Measurements from ENCODE around the gene LMOD3. TPM values are rescaled to one million over a fixed set of nuclear protein-coding genes. Genes with fewer than 3 reads are reported as not detected.

Gene LMOD3
- total and polyA plus RNA-seq, 2 of the 8 experiments (the other 6 are each of a cell fraction or from before 2014, with no cell fraction given): not detected

DNA sequence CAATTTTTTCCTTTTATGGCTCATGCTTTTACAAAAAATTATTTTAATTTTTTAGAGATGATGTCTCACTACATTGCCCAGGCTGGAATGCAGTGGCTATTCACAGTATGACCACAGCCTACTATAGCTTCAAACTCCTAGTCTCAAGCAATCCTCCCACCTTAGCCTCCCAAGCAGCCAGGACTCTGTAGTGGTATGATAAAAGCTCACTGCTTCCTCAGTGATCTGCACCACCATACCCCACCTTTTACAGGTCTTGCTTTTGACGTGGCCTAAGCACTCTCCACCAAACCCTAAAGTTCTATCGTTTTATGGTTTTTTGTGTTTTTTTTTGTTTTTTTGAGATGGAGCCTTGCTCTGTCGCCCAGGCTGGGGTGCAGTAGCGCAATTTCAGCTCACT lies 56.3 kb downstream of the LMOD3 start:
- Histone ChIP-seq H2BK20ac (ENCODE audit: low read length) (no peak overlapping the region), H4K8ac (ENCODE audit: extremely low read depth, insufficient read depth, low read length) (no peak overlapping the region), H3K27ac (ENCODE audit: low read depth, low read length) (no peak overlapping the region), H3K4me3 (ENCODE audit: extremely low read depth in 1 of 4, insufficient read depth in 2 of 4, low read depth in 3 of 4, low read length in 4 of 4) (no peak overlapping the region), H3K4ac (replicated peaks; ENCODE audit: insufficient read length, low read depth, low read length) (no peak overlapping the region), H3K18ac (ENCODE audit: extremely low read depth, low read length) (no peak overlapping the region), H2AK5ac (ENCODE audit: low read depth, low read length) (no peak overlapping the region), H3K23ac (ENCODE audit: insufficient read length) (no peak overlapping the region), H3K79me1 (ENCODE audit: low read depth, low read length) (no peaks in the 10 kb centered on the region), H3K23me2 (ENCODE audit: low read depth, low read length) (no peaks in the 10 kb centered on the region), H2BK5ac (ENCODE audit: low read depth, low read length) (no peak overlapping the region), H2BK120ac (replicated peaks; ENCODE audit: low read depth, low read length) (no peak overlapping the region), H3K9ac (replicated peaks in 1 of 4; ENCODE audit: extremely low read depth in 1 of 4, low read depth in 3 of 4, low read length in 3 of 4) (no peak overlapping the region), H4K5ac (ENCODE audit: insufficient read length, low read depth, low read length) (no peak overlapping the region), H3K9me3 (ENCODE audit: insufficient read depth in 2 of 2, low read depth in 1 of 2, low read length in 1 of 2) (no peaks in the 10 kb centered on the region), H3K4me2 (ENCODE audit: insufficient read depth in 1 of 2, low read depth in 2 of 2, low read length in 2 of 2) (no peak overlapping the region), H4K91ac (replicated peaks; ENCODE audit: insufficient read length, low read length) (no peak overlapping the region), H4K20me1 (replicated peaks in 1 of 2; ENCODE audit: control insufficient read depth in 1 of 2, insufficient read depth in 2 of 2, low read length in 2 of 2) (no peaks in the 10 kb centered on the region), H3K27me3 (replicated peaks in 1 of 4; ENCODE audit: control insufficient read depth in 3 of 4, extremely low read depth in 1 of 4, insufficient read depth in 3 of 4, low read length in 3 of 4) (no peaks in the 10 kb centered on the region), H2AFZ (ENCODE audit: low read length) (no peak overlapping the region), H3K36me3 (ENCODE audit: control insufficient read depth in 2 of 4, insufficient read depth in 4 of 4, low read length in 3 of 4) (peaks cover 4 to 28% (median 15%) of the 10 kb centered on the region in 4 experiments; a peak in 7 of 8 replicates), H3K56ac (replicated peaks; ENCODE audit: insufficient read length, low read depth, low read length) (no peak overlapping the region), H2BK15ac (ENCODE audit: low read length) (no peak overlapping the region), H2BK12ac (ENCODE audit: low read depth, low read length) (no peak overlapping the region), H3K4me1 (replicated peaks in 1 of 4; ENCODE audit: control insufficient read depth in 3 of 4, insufficient read depth in 4 of 4, low read length in 3 of 4) (no peaks in the 10 kb centered on the region), H3K79me2 (ENCODE audit: control insufficient read depth in 1 of 2, insufficient read depth in 2 of 2, low read length in 2 of 2) (no peaks in the 10 kb centered on the region), H3K14ac (ENCODE audit: insufficient read length) (no peak overlapping the region)
- FAIRE-seq (no peak), DNase-seq (ENCODE audit: low read depth in 1 of 2, low spot score in 2 of 2) (no peak)
- 55% methylated on average over 4 of the region's 4 CpGs; no CpG with 5 or more reads in 1 of the 2 experiments for WGBS, 2 experiments (ENCODE audit: extremely low coverage in 1 of 2, insufficient coverage in 1 of 2, insufficient read length in 1 of 2, insufficient replicate concordance in 2 of 2, low coverage in 1 of 2, low lambda C conversion rate in 2 of 2, missing lambda C conversion rate in 1 of 2)
- TF ChIP-seq MAFK (IDR thresholded peaks at IDR 0.05; ENCODE audit: low read depth, low read length) (no peak), RNF2 (IDR thresholded peaks at IDR 0.05; ENCODE audit: borderline replicate concordance, low read depth, low read length, missing control alignments, poor library complexity, severe bottlenecking) (no peak)
- ChIA-PET POLR2A (ENCODE audit: partially characterized antibody) (interaction anchor here (3.3 kb wide), 1 partner anchor 14 kb away, joined by 14 read pairs; the partner anchor contains the start of gene TMF1), CTCF (ENCODE audit: partially characterized antibody) (interaction anchor here (1.8 kb wide), 1 partner anchor 12 kb away, joined by 6 read pairs; no protein-coding TSS in a partner anchor)

All from H1 (cell line).